Caco-2 (cell line): ENCODE measurements around the gene UGCG. TPM values are rescaled to one million over a fixed set of nuclear protein-coding genes. Genes with fewer than 3 reads are reported as not detected.

Experiments used
- BruUV-seq: library from RNA; stranded (reverse); fragments of 400-500 nt; replicated peaks from 2 replicates; lab custom pipeline; 2021; lab: Mats Ljungman, UMichigan
- CTCF ChIA-PET: fragments of 300-600 bp; sonication (Branson Sonifier 250); formaldehyde crosslinking; loops from one replicate; lab custom pipeline; 2022; ENCODE audit warnings: antibody characterized with exemption; lab: Charles Lee
- POLR2A ChIA-PET: fragments of 300-600 bp; sonication (Branson Sonifier 250); formaldehyde crosslinking; loops from one replicate; lab custom pipeline; 2022; ENCODE audit warnings: antibody characterized with exemption; lab: Charles Lee
- DNase-seq, 2 experiments: peaks; one replicate each; pipeline versions ENCODE4 v3.0.0 to v3.0.0-alpha.2; 2020 to 2022
- H3K27me3 ChIP-seq: replicated peaks from 2 replicates; pipeline ENCODE4 v1.6.0; 2011; ENCODE audit warnings: low read length; ENCODE audit not compliant: control insufficient read depth, insufficient read depth
- H3K36me3 ChIP-seq: 2 replicates; pipeline ENCODE4 v1.5.1; 2011; ENCODE audit warnings: low read length; ENCODE audit not compliant: control insufficient read depth, insufficient read depth
- H3K4me1 ChIP-seq: fragments of 250-450 bp; sonication (Bioruptor Pico); 2 replicates; pipeline ENCODE4 v1.5.1; 2020; ENCODE audit warnings: mild to moderate bottlenecking
- H3K4me3 ChIP-seq: 2 replicates; pipeline ENCODE4 v1.5.1; 2011; ENCODE audit warnings: low read depth, mild to moderate bottlenecking, control low read depth, low read length
- H3K9me3 ChIP-seq: fragments of 250-450 bp; sonication (Bioruptor Pico); 2 replicates; pipeline ENCODE4 v1.5.1; 2020; ENCODE audit warnings: mild to moderate bottlenecking, moderate library complexity
- H3K27ac Mint-ChIP-seq: one replicate; pipeline ENCODE4 v1.8.0; 2022; ENCODE audit warnings: mixed read lengths; ENCODE audit not compliant: unreplicated experiment
- H3K27me3 Mint-ChIP-seq: one replicate; pipeline ENCODE4 v1.8.0; 2022; ENCODE audit warnings: mixed read lengths; ENCODE audit not compliant: insufficient read depth, unreplicated experiment
- H3K36me3 Mint-ChIP-seq: one replicate; pipeline ENCODE4 v1.8.0; 2022; ENCODE audit warnings: mild to moderate bottlenecking, mixed read lengths; ENCODE audit not compliant: insufficient read depth, unreplicated experiment
- H3K4me1 Mint-ChIP-seq: one replicate; pipeline ENCODE4 v1.8.0; 2022; ENCODE audit warnings: low read depth, mixed read lengths; ENCODE audit not compliant: unreplicated experiment
- H3K4me3 Mint-ChIP-seq: one replicate; pipeline ENCODE4 v1.8.0; 2022; ENCODE audit warnings: mild to moderate bottlenecking, moderate library complexity, mixed read lengths; ENCODE audit not compliant: unreplicated experiment
- H3K9me3 Mint-ChIP-seq: one replicate; pipeline ENCODE4 v1.8.0; 2022; ENCODE audit warnings: mixed read lengths; ENCODE audit not compliant: unreplicated experiment
- intact Hi-C: fragments of 100-400 bp; cut with micrococcal nuclease; formaldehyde crosslinking; loops from one replicate; pipeline ENCODE4 v1.10.0; 2022; ENCODE audit not compliant: unreplicated experiment
- microRNA-seq: library from miRNA; unstranded; fragments of <30 nt; microRNA quantifications from one replicate; pipeline ENCODE4 v1.2.0, GENCODE V29; 2022
- total RNA-seq: library from RNA; stranded (reverse); gene quantifications from 2 replicates; pipeline ENCODE4 v1.2.3, GENCODE V29; 2022
- TF ChIP-seq, protein P1 (sequence below), 2 experiments: fragments of 200-600 bp in 1 of 2; IDR thresholded peaks; 1 replicate in 1 of 2; 2 replicates in 1 of 2; pipeline versions ENCODE4 v1.5.1 to v1.8.0; 2011 to 2022; ENCODE audit warnings: antibody characterized with exemption in 1 of 2, control low read depth in 1 of 2, inconsistent platforms in 1 of 2, low read depth in 1 of 2, low read length in 1 of 2, mild to moderate bottlenecking in 1 of 2, moderate library complexity in 1 of 2; ENCODE audit not compliant: insufficient read depth in 1 of 2, severe bottlenecking in 1 of 2, unreplicated experiment in 1 of 2

The UGCG gene
- total RNA-seq, 1 experiment from 2014 or later = 26.7 TPM

DNA sequence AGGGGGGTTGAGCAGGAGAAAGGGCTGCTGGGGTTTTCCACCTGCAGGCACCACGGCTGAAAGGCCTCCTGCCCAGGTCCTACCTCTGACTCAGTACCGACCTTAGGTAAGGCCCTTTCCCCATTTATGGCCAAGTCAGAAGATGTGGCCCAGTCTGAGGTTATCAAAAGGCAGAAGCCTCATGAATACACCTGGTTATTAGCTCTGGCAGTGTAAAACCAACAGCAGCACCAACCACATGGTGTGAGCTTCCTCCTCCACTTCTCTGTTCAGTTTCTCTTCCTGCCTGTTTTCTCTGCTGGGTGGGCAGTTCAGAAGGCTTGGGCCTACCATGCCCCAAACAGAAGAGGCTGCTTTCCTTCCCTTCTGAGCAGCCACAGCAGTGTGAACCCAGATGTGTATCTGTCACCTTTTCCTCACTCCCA is 86.9 kb downstream of the UGCG start:
- Mint-ChIP-seq H3K4me3 (no peak overlapping the region), H3K27ac (no peak overlapping the region), H3K36me3 (no peaks in the 10 kb centered on the region), H3K9me3 (no peaks in the 10 kb centered on the region), H3K27me3 (no peaks in the 10 kb centered on the region), H3K4me1 (peaks cover 15% of the 10 kb centered on the region)
- ChIA-PET CTCF (no interaction called here), POLR2A (no interaction called here)
- intact Hi-C loops = no loop called here
- H3K4me1 ChIP-seq = peaks cover 19% of the 10 kb centered on the region; the same call in 1 of the 2 replicates
- no peak overlapping the region for H3K4me3 ChIP-seq
- H3K36me3 ChIP-seq = no peaks in the 10 kb centered on the region
- no peaks in the 10 kb centered on the region for H3K9me3 ChIP-seq
- TF ChIP-seq, protein P1, sequence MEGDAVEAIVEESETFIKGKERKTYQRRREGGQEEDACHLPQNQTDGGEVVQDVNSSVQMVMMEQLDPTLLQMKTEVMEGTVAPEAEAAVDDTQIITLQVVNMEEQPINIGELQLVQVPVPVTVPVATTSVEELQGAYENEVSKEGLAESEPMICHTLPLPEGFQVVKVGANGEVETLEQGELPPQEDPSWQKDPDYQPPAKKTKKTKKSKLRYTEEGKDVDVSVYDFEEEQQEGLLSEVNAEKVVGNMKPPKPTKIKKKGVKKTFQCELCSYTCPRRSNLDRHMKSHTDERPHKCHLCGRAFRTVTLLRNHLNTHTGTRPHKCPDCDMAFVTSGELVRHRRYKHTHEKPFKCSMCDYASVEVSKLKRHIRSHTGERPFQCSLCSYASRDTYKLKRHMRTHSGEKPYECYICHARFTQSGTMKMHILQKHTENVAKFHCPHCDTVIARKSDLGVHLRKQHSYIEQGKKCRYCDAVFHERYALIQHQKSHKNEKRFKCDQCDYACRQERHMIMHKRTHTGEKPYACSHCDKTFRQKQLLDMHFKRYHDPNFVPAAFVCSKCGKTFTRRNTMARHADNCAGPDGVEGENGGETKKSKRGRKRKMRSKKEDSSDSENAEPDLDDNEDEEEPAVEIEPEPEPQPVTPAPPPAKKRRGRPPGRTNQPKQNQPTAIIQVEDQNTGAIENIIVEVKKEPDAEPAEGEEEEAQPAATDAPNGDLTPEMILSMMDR (IDR thresholded peaks at IDR 0.05; ENCODE audit: insufficient read depth in 1 of 2, low read depth in 1 of 2, low read length in 1 of 2, severe bottlenecking in 1 of 2, unreplicated experiment in 1 of 2) = no peak
- no TSS peak for BruUV-seq
- no peaks in the 10 kb centered on the region for H3K27me3 ChIP-seq
- DNase-seq = no peak

DNA sequence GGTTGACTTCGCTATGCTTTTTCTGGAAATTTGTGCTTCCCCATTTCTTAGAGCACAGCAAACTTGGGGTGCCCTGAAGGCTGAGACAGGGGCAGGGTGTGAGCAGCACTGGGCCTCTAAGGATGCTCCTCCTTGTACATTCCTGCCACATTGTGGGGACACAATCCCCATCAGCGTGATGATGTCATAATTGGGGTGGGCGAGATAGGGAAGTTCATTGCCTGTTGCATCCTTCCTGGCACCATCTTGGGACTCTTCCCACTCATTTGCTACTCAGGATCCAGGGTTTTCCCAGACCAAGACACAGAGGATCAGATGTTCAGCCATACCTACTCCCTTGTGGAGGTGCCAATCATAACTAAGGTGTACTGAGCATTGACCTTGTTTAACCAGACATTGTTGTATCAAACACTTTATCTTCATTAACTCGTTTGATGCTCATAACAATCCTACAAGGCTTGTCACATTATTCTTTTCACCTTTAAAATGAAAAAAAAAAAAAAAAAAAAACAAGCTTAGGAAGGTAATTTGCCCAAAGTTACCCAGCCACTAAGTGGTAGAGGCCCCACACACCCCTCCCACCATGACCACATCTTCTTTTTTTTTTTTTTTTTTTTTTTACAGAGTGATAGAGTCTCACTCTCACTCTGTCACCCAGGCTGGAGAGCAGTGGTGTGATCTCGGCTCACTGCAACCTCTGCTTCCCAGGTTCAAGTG is 87.6 kb downstream of the UGCG start:
- Mint-ChIP-seq H3K36me3 (no peaks in the 10 kb centered on the region), H3K4me3 (no peak overlapping the region), H3K27ac (no peak overlapping the region), H3K9me3 (no peaks in the 10 kb centered on the region), H3K4me1 (peaks cover 15% of the 10 kb centered on the region), H3K27me3 (no peaks in the 10 kb centered on the region)
- TF ChIP-seq, protein P1 (IDR thresholded peaks at IDR 0.05; ENCODE audit: insufficient read depth in 1 of 2, low read depth in 1 of 2, low read length in 1 of 2, severe bottlenecking in 1 of 2, unreplicated experiment in 1 of 2) = no peak
- H3K36me3 ChIP-seq = no peaks in the 10 kb centered on the region
- ChIA-PET POLR2A (no interaction called here), CTCF (no interaction called here)
- no peak for DNase-seq
- no peaks in the 10 kb centered on the region for H3K9me3 ChIP-seq
- intact Hi-C loops = no loop called here
- peaks cover 17% of the 10 kb centered on the region; the same call in 1 of the 2 replicates for H3K4me1 ChIP-seq
- BruUV-seq = no TSS peak
- no peak overlapping the region for H3K4me3 ChIP-seq
- no peaks in the 10 kb centered on the region for H3K27me3 ChIP-seq

Small RNA genes within 50 kb of the gene (microRNA-seq; reads per million reads assigned to microRNA genes)
- gene MIR4668 = not detected

Other genes starting within 250 kb of the UGCG start
- 52.2 and 54.0 TPM in 2 replicates for gene GNG10, start 235.2 kb upstream of the UGCG start, total RNA-seq
- not detected in 2 replicates for gene SHOC1, start 101.9 kb upstream of the UGCG start, total RNA-seq